ENCODE results near the gene ARPP21. TPM values are rescaled to one million over a fixed set of nuclear protein-coding genes. Genes with fewer than 3 reads are reported as not detected.
A peak's percentile ranks its signal among the peaks of the same experiment; 100 is the strongest.

ARPP21 gene
- total and polyA plus RNA-seq, 7 donors: 86.4 to 336 (median 101) TPM

- TF ChIP-seq, protein P1, sequence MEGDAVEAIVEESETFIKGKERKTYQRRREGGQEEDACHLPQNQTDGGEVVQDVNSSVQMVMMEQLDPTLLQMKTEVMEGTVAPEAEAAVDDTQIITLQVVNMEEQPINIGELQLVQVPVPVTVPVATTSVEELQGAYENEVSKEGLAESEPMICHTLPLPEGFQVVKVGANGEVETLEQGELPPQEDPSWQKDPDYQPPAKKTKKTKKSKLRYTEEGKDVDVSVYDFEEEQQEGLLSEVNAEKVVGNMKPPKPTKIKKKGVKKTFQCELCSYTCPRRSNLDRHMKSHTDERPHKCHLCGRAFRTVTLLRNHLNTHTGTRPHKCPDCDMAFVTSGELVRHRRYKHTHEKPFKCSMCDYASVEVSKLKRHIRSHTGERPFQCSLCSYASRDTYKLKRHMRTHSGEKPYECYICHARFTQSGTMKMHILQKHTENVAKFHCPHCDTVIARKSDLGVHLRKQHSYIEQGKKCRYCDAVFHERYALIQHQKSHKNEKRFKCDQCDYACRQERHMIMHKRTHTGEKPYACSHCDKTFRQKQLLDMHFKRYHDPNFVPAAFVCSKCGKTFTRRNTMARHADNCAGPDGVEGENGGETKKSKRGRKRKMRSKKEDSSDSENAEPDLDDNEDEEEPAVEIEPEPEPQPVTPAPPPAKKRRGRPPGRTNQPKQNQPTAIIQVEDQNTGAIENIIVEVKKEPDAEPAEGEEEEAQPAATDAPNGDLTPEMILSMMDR (IDR thresholded peaks at IDR 0.05): no peak
- Histone ChIP-seq H3K4me3 (peak overlapping the region; percentile 72), H3K4me1 (peaks cover 36% of the 10 kb centered on the region), H3K27ac (peak overlapping the region; percentile 89), H3K36me3 (ENCODE audit: insufficient read depth in 1 of 2, low read depth in 1 of 2) (peaks cover 0 to 31% of the 10 kb centered on the region in 2 donors), H3K27me3 (ENCODE audit: insufficient read depth in 3 of 3, low read length in 2 of 3) (no peaks in the 10 kb centered on the region), H3K9me3 (no peaks in the 10 kb centered on the region)
- 25 to 46% (median 32%) methylated on average over 5 of the region's 5 CpGs for WGBS, 3 donors
- peak; percentile 44 to 79 (median 68) for ATAC-seq
- intact Hi-C loops (cut with DNase I): loop anchor here in 1 of 2 donors (5.0 kb wide), 1 partner anchor 35 kb away; no protein-coding TSS in a partner anchor
- no peak for DNase-seq
Observed at GRCh38 chr3:35677797-35678196, 38.5 kb downstream of the ARPP21 start.

- Histone ChIP-seq H3K27me3 (ENCODE audit: insufficient read depth in 3 of 3, low read length in 2 of 3) (no peaks in the 10 kb centered on the region), H3K9me3 (no peaks in the 10 kb centered on the region), H3K27ac (peak overlapping the region; percentile 89), H3K4me3 (peak overlapping the region; percentile 72), H3K36me3 (ENCODE audit: insufficient read depth in 1 of 2, low read depth in 1 of 2) (peaks cover 0 to 40% of the 10 kb centered on the region in 2 donors), H3K4me1 (peaks cover 36% of the 10 kb centered on the region)
- peak; percentile 61 to 83 (median 74) for ATAC-seq
- TF ChIP-seq, protein P1 (IDR thresholded peaks at IDR 0.05): no peak
- intact Hi-C loops (cut with DNase I): loop anchor here in 1 of 2 donors (5.0 kb wide), 1 partner anchor 36 kb away; no protein-coding TSS in a partner anchor
- DNase-seq: no peak
- 19 to 29% (median 25%) methylated on average over 7 of the region's 7 CpGs for WGBS, 3 donors
Observed at GRCh38 chr3:35678643-35679161, 39.4 kb downstream of the ARPP21 start.

- Histone ChIP-seq H3K27ac (peak overlapping the region; percentile 89), H3K27me3 (ENCODE audit: insufficient read depth in 3 of 3, low read length in 2 of 3) (no peaks in the 10 kb centered on the region), H3K9me3 (no peaks in the 10 kb centered on the region), H3K4me1 (peaks cover 36% of the 10 kb centered on the region), H3K36me3 (ENCODE audit: insufficient read depth in 1 of 2, low read depth in 1 of 2) (peaks cover 0 to 48% of the 10 kb centered on the region in 2 donors), H3K4me3 (peak overlapping the region; percentile 72)
- 26 to 35% (median 30%) methylated on average over 14 of the region's 14 CpGs for WGBS, 3 donors
- TF ChIP-seq, protein P1 (IDR thresholded peaks at IDR 0.05): no peak
- DNase-seq (no peak), ATAC-seq (peak; percentile 72 to 81 (median 77))
- intact Hi-C loops (cut with DNase I): loop anchor here in 1 of 2 donors (5.0 kb wide), 2 partner anchors 37 to 43 kb away; no protein-coding TSS in a partner anchor
Observed at GRCh38 chr3:35679409-35680080, 40.2 kb downstream of the ARPP21 start.

GRCh38 chr3:35680866-35681650 is 41.7 kb downstream of the ARPP21 start:
- Histone ChIP-seq H3K4me3 (peak overlapping the region; percentile 72), H3K4me1 (peaks cover 30% of the 10 kb centered on the region)

More at GRCh38 chr3:35680866-35681650, 41.7 kb downstream of the ARPP21 start:
- DNase-seq (no peak), ATAC-seq (no peak)
- TF ChIP-seq, protein P1 (IDR thresholded peaks at IDR 0.05): no peak
- Histone ChIP-seq H3K36me3 (ENCODE audit: insufficient read depth in 1 of 2, low read depth in 1 of 2) (peaks cover 4 to 63% of the 10 kb centered on the region in 2 donors), H3K27ac (peak overlapping the region; percentile 89), H3K27me3 (ENCODE audit: insufficient read depth in 3 of 3, low read length in 2 of 3) (no peaks in the 10 kb centered on the region), H3K9me3 (no peaks in the 10 kb centered on the region)
- intact Hi-C loops (cut with DNase I): loop anchor here in 1 of 2 donors (5.0 kb wide), 1 partner anchor 41 kb away; no protein-coding TSS in a partner anchor
- 41 to 44% (median 43%) methylated on average over 5 of the region's 5 CpGs for WGBS, 3 donors

Measured in psoas muscle (tissue), 8 donors.